Naive B cell (primary cell): ENCODE data around the gene NCAPD2. TPM values are rescaled to one million over a fixed set of nuclear protein-coding genes. Genes with fewer than 3 reads are reported as not detected.

Source experiments
- ATAC-seq, 2 donors: fragments of 150-1000 bp; cut with Tn5 transposase; 2 replicates each; pipeline ENCODE4 v1.10.0; 2021; ENCODE audit warnings: low read depth in 2 of 2, mild to moderate bottlenecking in 2 of 2, moderate library complexity in 2 of 2
- DNase-seq: peaks from one replicate; pipeline ENCODE4 v3.0.0; 2022
- H3K27ac Mint-ChIP-seq, 6 donors: one replicate each; pipeline ENCODE4 v1.8.0; 2020 to 2022; ENCODE audit warnings: mild to moderate bottlenecking in 6 of 6, mixed read lengths in 6 of 6, moderate library complexity in 5 of 6, inconsistent platforms in 2 of 6
- H3K27me3 Mint-ChIP-seq, 3 donors: one replicate each; pipeline ENCODE4 v1.8.0; 2021 to 2022; ENCODE audit warnings: mixed read lengths in 3 of 3, mild to moderate bottlenecking in 1 of 3
- H3K36me3 Mint-ChIP-seq, 2 donors: one replicate each; pipeline ENCODE4 v1.8.0; 2020 to 2022; ENCODE audit warnings: mixed read lengths in 2 of 2, inconsistent platforms in 1 of 2, mild to moderate bottlenecking in 1 of 2
- H3K4me1 Mint-ChIP-seq, 3 donors: one replicate each; pipeline ENCODE4 v1.8.0; 2020 to 2022; ENCODE audit warnings: mixed read lengths in 3 of 3, inconsistent platforms in 1 of 3, mild to moderate bottlenecking in 1 of 3, moderate library complexity in 1 of 3
- H3K4me3 Mint-ChIP-seq, 8 donors: one replicate each; pipeline ENCODE4 v1.8.0; 2020 to 2022; ENCODE audit warnings: mild to moderate bottlenecking in 8 of 8, mixed read lengths in 8 of 8, moderate library complexity in 8 of 8, inconsistent platforms in 2 of 8
- H3K9me3 Mint-ChIP-seq, 7 donors: one replicate each; pipeline ENCODE4 v1.8.0; 2020 to 2022; ENCODE audit warnings: mixed read lengths in 7 of 7, mild to moderate bottlenecking in 5 of 7, inconsistent platforms in 2 of 7, moderate library complexity in 1 of 7
- polyA plus RNA-seq, 6 donors: library from polyadenylated mRNA; unstranded; fragments of 300-500 nt; fragmentation: Illumina TruSeq; gene quantifications; one replicate each; pipeline ENCODE4 v1.2.3, GENCODE V29; 2021; ENCODE audit warnings: low read depth in 6 of 6

The NCAPD2 gene
- 10 to 100 TPM; 13.3 to 25.5 (median 17.8) TPM for polyA plus RNA-seq

GRCh38 chr12:6493497-6494257 lies at the start of gene NCAPD2:
TSS of gene NCAPD2 (plus strand) at chr12:6494102. CDS start at chr12:6495099, 997 bp downstream.
- Mint-ChIP-seq H3K4me3 (peak within 1 kb of the TSS; percentile 88 to 99 (median 97)), H3K9me3 (peaks cover 0 to 1% (median 0%) of the 10 kb centered on the region in 7 donors), H3K27me3 (no peaks in the 10 kb centered on the region), H3K4me1 (peaks cover 22 to 30% (median 28%) of the 10 kb centered on the region in 3 donors), H3K36me3 (peaks cover 5 to 17% of the 10 kb centered on the region in 2 donors), H3K27ac (peak within 1 kb of the TSS; percentile 95 to 99 (median 96))
- DNase-seq: peak; percentile 95
- peak; percentile 83 to 85 for ATAC-seq

- Mint-ChIP-seq H3K9me3 (no peaks in the 10 kb centered on the region), H3K27me3 (no peaks in the 10 kb centered on the region), H3K36me3 (no peaks in the 10 kb centered on the region), H3K27ac (peak within 1 kb of the TSS; percentile 76 to 96 (median 89)), H3K4me3 (peak within 1 kb of the TSS in 7 of 8 donors; percentile 53 to 82 (median 77)), H3K4me1 (peaks cover 49 to 69% (median 59%) of the 10 kb centered on the region in 3 donors)
- DNase-seq (no peak), ATAC-seq (peak; percentile 40 to 57)
These were observed 48.9 kb upstream of the NCAPD2 start, which contains the start of gene CD27 for GRCh38 chr12:6444704-6445688. TSS of gene CD27 (plus strand) at chr12:6444955. CDS start at chr12:6445096, 141 bp downstream.

- Mint-ChIP-seq H3K27me3 (no peaks in the 10 kb centered on the region), H3K9me3 (no peaks in the 10 kb centered on the region), H3K36me3 (peaks cover 4 to 7% of the 10 kb centered on the region in 2 donors), H3K4me1 (peaks cover 61 to 75% (median 71%) of the 10 kb centered on the region in 3 donors), H3K27ac (peak overlapping the region; percentile 80 to 100 (median 99)), H3K4me3 (peak overlapping the region; percentile 93 to 100 (median 100))
- ATAC-seq (no peak), DNase-seq (no peak)
These were observed 43.6 kb upstream of the NCAPD2 start for GRCh38 chr12:6450091-6450868.

GRCh38 chr12:6450869-6451347 lies 43.0 kb upstream of the NCAPD2 start:
- DNase-seq: no peak
- Mint-ChIP-seq H3K4me3 (peak overlapping the region; percentile 93 to 100 (median 100)), H3K27ac (peak overlapping the region; percentile 93 to 100 (median 99)), H3K9me3 (no peaks in the 10 kb centered on the region), H3K27me3 (no peaks in the 10 kb centered on the region), H3K36me3 (peaks cover 6 to 7% of the 10 kb centered on the region in 2 donors), H3K4me1 (peaks cover 55 to 71% (median 65%) of the 10 kb centered on the region in 3 donors)
- ATAC-seq: no peak

GRCh38 chr12:6451348-6452244 lies 42.3 kb upstream of the NCAPD2 start, which contains the start of gene TAPBPL:
TSS of gene TAPBPL (plus strand) at chr12:6452042. CDS start at chr12:6452249, 207 bp downstream.
- Mint-ChIP-seq H3K36me3 (peaks cover 7 to 9% of the 10 kb centered on the region in 2 donors), H3K27ac (peak within 1 kb of the TSS; percentile 93 to 100 (median 99)), H3K27me3 (no peaks in the 10 kb centered on the region), H3K4me1 (peaks cover 48 to 70% (median 58%) of the 10 kb centered on the region in 3 donors), H3K4me3 (peak within 1 kb of the TSS; percentile 93 to 100 (median 100)), H3K9me3 (no peaks in the 10 kb centered on the region)
- ATAC-seq (peak; percentile 95), DNase-seq (peak; percentile 83)

- Mint-ChIP-seq H3K4me1 (peaks cover 44 to 69% (median 56%) of the 10 kb centered on the region in 3 donors), H3K9me3 (no peaks in the 10 kb centered on the region), H3K4me3 (peak overlapping the region; percentile 93 to 100 (median 100)), H3K27ac (peak overlapping the region; percentile 93 to 100 (median 99)), H3K27me3 (no peaks in the 10 kb centered on the region), H3K36me3 (peaks cover 9 to 13% of the 10 kb centered on the region in 2 donors)
- ATAC-seq: no peak
- no peak for DNase-seq
These were observed 41.5 kb upstream of the NCAPD2 start for GRCh38 chr12:6452245-6452943.

GRCh38 chr12:6452944-6453630 lies 40.8 kb upstream of the NCAPD2 start:
- Mint-ChIP-seq H3K36me3 (peaks cover 9 to 15% of the 10 kb centered on the region in 2 donors), H3K27ac (peak overlapping the region; percentile 90 to 100 (median 99)), H3K9me3 (no peaks in the 10 kb centered on the region), H3K27me3 (no peaks in the 10 kb centered on the region), H3K4me3 (peak overlapping the region; percentile 93 to 100 (median 100)), H3K4me1 (peaks cover 40 to 66% (median 51%) of the 10 kb centered on the region in 3 donors)
- no peak for ATAC-seq
- DNase-seq: no peak

GRCh38 chr12:6457220-6457945 lies 36.5 kb upstream of the NCAPD2 start:
- Mint-ChIP-seq H3K27ac (peak overlapping the region; percentile 36 to 79 (median 62)), H3K9me3 (no peaks in the 10 kb centered on the region), H3K4me3 (peak overlapping the region in 1 of 8 donors; percentile 77), H3K27me3 (no peaks in the 10 kb centered on the region), H3K36me3 (peaks cover 24 to 42% of the 10 kb centered on the region in 2 donors), H3K4me1 (peaks cover 48 to 82% (median 53%) of the 10 kb centered on the region in 3 donors)
- DNase-seq: no peak
- no peak for ATAC-seq

GRCh38 chr12:6458281-6459003 lies 35.5 kb upstream of the NCAPD2 start:
- peak overlapping the region; percentile 71 to 97 (median 92) for H3K27ac Mint-ChIP-seq
- peak overlapping the region in 5 of 8 donors; percentile 26 to 50 (median 47) for H3K4me3 Mint-ChIP-seq
- H3K9me3 Mint-ChIP-seq: no peaks in the 10 kb centered on the region
- ATAC-seq: no peak
- no peak for DNase-seq
- H3K27me3 Mint-ChIP-seq: no peaks in the 10 kb centered on the region
- peaks cover 25 to 49% of the 10 kb centered on the region in 2 donors for H3K36me3 Mint-ChIP-seq
- peaks cover 50 to 82% (median 54%) of the 10 kb centered on the region in 3 donors for H3K4me1 Mint-ChIP-seq

- Mint-ChIP-seq H3K9me3 (no peaks in the 10 kb centered on the region), H3K27ac (peak overlapping the region; percentile 71 to 95 (median 90)), H3K4me1 (peaks cover 49 to 82% (median 57%) of the 10 kb centered on the region in 3 donors), H3K36me3 (peaks cover 25 to 47% of the 10 kb centered on the region in 2 donors), H3K4me3 (peak overlapping the region in 5 of 8 donors; percentile 26 to 50 (median 32)), H3K27me3 (no peaks in the 10 kb centered on the region)
- no peak for ATAC-seq
- no peak for DNase-seq
These were observed 34.9 kb upstream of the NCAPD2 start for GRCh38 chr12:6459004-6459337.
